HG03558 (cell line): ENCODE data around the gene LRP2.
"Not testable (repeated sequence)": the region's sequence is repeated elsewhere in the genome, so short reads cannot be mapped to it uniquely, and the experiment has no call there.

ENCODE experiments used
- ATAC-seq: cut with Tn5 transposase; IDR thresholded peaks from one replicate; pipeline ENCODE4 v1.9.1; 2021; ENCODE audit warnings: moderate number of reproducible peaks; ENCODE audit not compliant: unreplicated experiment; ENCODE audit errors: extremely low read depth

LRP2 gene

DNA sequence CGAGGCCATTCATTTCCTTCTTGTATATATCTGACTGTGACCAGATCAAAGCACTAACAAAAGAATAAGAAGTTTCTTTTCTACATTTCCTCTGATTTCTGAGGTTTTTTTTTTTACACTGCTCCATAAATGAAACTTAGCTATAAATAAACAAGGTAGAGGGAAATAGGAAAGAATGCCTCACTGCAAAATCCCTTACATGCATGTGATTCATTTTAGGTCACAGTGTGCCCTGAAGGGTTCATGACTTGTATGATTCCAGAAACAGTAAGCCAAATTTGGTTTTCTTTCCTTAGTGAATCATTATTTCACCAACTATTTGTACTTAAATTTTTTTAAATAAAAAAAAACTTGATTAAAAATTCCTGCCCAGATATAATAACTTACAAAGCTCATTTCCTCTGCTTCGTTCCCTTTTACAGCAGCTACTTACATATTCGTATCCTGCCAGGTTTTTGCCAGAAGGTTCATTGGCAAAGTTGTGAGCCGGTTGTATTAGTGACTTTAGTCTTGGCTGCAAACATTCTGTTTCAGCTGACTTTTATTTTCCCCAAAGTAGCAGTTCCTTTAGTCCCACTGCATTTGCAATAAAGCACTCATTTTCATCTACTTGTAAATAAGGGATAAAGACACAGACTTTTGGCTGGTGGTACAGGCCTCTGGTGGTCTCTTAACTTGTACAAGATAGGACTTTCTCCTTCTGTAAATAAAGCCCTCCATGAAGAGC is 58.6 kb downstream of the LRP2 start:
- ATAC-seq = no peak

DNA sequence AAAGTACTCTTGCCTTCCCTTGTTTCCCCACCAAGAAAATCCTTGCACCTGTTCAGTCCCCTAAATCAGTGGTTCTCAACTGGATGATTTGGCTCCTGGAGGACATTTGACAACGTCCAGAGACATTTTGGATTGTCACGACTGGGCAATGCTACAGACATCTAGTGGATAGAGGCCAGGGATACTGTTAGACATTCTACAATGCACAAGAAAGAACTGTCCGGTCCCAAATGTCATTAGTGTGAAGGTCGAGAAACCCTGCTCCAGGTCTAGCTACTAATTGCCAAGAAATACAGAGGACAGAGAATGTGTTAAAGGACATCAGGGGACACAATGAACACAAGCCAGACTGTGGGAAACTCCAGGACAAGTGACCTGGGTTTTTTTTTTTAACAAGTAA is 60.0 kb downstream of the LRP2 start:
- no peak for ATAC-seq

DNA sequence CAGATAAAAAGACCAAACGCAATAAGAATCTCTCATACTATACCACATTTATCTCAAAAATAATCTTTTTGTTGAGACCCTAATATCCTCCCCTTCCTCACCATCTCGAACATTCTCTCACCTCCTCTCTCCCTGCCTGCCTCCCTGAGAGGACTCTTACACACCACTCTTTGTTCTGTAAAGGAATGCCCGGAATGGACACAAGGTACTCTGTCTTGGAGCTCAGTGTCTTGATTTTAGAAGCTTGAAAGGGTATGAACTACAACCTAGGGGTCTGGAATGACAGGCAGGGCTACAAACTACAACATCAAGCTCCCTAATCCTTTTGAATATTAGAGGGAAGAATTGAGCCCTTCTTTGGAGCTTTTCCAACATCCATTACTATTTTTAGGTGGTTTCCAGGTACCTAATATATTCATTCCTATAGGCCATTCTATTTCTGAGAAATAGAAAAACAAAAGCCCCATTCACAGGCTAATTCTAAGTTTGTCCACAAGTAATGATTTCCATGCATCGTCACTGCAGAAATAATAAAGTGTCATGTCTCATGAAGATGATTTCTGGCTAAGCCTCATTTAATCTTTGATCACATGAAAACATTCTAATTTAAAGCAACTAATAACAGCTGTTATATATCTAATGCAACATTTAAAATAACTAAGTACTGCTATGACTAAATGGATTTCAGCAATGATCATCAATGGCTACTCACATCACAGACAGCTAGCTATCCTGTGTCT is 60.6 kb downstream of the LRP2 start:
- no peak for ATAC-seq

DNA sequence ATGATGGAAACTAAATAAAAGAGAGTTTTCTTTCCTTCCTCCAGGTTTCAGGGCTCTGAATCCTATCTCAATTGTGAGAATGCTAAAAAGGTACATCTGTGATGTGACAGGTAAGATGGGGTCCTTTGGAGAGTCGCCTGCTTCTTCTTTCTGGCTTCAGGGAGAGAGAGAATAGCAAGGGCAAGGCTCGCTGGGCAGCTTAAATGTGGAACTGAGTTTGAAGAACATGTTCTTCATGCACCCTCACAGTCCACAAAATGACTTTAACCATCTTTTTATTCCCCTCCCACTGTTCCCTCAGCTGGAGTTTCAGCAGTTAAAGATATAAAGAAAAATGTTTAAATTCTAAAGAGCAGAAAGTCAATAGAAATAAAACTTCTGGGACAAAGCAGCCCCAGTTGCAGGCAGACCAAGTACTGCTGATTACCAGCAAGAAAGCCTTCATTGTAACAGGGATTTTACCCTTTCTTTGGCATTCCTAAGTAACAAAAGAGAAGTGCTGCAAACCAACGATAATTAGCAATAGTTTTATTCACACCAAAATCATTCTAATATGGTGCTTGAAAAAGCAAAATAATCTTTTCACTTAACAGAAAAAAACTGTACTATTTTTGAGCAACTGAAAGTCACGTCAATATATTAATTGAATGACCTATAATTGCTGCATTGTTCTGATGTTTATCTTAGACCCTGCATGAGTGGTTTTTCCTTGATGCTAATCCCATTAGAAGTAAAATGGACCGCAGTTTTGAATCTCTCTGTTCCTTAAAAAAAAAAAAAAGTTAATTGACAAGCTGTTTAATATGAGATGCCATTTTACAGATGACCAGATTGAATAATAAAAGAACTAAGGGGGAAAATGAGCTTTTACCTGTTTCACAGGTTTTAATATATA is 61.5 kb downstream of the LRP2 start:
- ATAC-seq = no peak

DNA sequence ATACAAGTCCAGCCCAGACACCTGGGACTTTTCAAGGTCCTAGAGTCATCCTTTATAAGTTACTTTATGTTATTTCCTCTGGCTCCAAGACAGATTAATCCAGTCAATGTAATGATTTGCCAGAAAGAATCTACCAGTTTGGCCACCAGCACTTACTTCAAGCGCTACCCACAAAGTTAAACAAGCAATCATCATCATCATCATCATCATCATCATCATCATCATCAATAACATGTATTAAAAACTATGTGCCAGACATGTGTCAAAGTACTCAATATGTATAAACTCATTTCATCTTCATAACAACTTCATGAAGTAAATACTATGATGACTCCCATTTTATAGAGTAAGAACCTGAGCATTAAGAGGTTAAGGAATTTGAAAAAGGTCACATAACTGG is 64.3 kb downstream of the LRP2 start:
- ATAC-seq = no peak

DNA sequence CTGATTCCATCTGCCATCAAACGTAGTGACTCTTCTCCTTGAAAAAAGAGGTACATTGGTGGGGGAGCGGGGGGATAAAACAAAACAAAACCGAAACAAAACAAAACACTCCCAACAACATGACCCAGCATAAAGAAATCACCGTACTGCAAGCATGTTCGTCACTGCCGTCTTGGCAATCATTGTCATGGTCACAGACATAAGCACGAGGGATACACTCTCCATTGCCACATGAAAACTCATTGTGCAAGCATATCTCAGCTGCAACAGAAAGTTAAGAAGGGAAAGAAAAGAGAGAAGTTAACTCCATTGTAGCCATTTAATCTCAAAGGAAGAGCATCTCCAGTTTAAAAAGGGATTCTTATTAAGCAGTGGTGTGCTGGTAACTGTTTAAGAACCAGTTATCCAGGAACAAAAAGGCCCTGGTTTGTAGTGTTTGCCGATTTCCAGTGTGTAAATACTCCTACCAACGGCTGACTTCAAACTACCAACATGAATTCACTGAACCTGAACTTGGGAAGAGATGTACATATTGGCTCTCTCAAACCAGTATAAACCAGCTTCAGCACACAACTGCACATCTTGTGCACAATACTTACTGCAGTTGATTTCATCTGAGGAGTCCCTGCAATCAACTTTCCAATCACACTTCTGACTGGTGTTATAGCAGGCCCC is 68.2 kb downstream of the LRP2 start:
- no peak for ATAC-seq

DNA sequence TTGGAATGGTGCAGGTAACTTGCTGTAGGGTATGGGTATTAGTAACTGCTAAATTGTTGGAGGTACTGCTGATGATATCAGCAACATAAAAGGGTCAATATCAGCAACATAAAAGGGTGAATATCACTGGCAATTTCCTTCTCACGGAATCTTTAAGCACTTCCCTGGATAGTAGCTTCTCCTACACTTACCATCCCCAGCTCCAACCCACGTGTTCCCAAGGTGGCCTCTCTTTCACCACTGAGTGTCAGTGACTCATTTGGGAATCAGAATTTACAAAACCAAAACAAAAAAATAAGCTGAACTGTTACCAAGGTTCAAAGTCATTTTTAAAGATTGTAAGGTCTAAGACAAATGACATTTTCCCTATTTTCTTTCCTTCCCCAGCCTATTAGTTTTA is 70.8 kb downstream of the LRP2 start:
- ATAC-seq = no peak

DNA sequence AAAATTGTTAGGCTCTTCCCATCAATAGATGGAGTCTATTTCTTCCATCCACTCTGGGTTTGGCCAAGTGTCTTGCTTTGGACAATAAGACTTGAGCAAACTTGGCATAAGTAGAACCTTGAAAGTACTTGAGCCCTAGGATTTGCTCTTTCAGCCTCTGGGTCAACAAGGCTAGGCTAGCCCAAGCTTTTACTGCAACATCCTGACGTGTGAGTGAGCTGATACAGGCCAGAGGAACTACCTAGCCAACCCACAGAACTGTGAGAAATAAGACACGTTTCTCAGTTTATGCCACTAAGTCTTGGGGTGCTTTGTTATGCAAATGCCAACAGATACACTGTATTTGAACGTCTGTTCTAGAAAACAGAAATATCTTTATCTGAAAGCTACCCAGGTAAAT is 71.9 kb downstream of the LRP2 start:
- no peak for ATAC-seq

DNA sequence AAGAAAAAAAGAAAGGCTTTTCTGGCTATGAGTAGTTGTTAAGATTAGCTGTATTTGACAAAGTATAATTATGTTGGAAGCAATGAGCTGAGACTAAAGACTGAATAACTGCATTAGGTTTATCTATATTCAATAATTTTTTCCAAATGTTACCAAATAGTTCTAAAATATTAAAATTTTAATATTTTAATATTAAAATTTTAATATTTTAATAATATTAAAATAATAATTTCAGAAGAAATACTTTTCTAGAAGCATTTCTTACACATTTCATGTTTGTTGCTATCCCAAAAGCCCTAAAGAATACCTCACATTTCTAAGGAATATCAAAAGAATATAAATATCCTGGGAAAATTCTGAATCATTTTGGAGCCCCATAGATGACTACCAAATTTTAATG is 74.7 kb downstream of the LRP2 start:
- ATAC-seq = no peak

DNA sequence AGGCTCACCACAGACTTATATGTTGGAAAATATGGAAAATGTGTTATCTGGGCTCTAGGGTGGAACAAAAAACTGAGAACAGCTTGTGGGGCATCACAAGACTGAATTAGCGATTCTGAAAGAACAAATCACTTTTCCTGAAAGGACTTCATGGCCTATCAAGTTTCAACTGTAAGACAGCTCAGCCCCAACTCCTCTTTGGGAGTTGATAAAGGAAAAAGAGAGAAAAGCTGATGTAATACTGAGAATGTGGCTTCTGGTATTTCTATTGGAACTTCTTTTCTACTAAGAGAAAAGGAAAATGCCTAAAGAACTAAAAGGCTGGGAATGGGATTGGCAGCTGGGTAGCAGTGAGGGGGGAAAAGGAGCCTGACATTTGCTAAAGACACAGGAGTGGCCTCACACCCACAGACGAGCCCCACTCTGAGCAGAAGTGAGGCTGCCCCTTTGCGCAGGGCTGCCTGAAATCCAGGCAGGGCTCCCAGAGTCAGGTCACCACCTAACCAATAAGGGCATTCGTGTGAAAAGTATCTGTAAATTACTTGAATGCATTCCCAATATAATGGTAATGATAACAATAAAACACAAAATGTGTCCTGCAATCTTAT is 75.6 kb downstream of the LRP2 start:
- no peak for ATAC-seq

DNA sequence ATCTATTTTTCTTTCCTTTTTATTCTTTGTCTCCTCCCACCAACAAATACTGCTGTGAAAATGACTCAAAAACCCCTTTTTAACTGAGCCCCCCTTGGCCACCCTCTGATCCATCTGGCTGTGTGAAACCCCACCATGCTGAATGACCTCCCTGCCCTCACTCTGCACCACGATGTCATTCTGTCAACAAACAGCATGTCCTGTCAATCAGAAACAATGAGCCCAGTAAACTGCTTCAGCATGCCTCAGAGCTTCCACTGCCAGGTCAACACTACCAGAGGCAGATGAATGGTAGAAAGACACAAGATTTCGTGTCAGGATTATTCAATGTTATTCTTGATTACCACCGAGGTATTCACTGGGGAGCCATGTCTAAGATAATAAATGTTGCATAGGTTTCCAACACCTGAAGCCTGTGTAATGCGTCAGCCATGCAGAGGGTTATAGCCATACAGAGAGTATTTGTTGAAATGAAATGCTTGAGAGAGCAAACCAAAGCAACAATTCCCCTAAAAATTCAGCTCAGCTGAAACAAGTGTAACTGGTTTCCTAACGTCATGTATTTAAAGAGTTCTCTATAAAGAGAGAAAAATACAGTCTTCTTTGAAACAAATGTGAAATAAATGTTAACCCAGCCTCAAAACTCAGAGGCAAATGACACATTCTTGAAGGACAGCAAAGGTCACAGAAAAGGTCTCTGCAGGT is 76.7 kb downstream of the LRP2 start:
- no peak for ATAC-seq

DNA sequence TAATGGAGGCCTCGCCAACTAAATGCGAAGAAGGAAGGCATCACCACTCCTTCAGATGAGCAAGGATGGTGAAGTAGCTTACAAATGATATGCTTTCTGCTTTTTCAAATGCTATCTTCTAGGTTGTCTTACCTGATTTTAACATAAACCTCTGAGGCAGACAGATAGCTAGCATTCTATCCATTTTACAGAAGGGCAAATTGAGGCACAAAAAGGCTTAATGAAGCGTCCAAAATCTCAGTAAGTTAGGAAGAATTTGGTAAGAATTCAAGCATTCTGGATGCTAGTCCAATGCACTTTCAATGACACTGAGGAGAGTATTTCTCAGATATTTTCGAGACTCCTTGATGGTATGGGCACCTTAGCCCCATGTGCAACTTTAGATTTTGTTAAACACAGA is 81.8 kb downstream of the LRP2 start:
- ATAC-seq = no peak

DNA sequence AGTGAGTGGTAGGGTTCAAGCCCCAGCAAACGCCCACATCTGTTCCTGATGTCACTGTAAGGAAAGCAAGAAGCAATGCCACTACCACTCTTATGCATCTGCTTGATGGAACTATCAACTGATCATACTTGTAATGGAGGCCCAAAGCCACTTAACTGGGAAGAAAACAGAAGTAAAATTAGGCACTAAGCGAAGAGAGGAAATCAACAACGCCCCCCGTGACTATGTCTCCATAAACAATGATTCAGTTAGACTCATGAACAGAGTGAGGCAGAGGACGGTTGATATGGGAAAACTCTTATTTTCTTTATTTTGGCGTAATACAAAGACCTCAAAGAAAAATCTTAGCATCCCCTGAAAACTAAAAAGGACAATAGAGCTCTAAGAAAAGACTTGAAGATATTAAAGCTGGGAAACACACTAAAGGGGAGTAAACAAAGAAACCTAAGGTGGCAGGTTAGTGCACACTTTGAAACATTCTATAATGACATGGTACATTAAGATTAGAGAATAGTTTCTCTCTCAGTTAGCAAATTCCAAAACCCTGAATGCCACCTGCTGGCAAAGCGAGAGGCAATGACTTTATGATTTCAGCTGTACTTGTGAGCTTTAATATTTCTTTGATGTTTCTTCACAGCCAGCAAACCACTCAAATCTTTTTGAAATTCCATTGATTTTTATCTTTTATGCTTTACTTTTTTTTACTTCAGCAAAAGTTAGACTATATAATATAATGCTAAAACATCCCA is 86.5 kb downstream of the LRP2 start:
- no peak for ATAC-seq

DNA sequence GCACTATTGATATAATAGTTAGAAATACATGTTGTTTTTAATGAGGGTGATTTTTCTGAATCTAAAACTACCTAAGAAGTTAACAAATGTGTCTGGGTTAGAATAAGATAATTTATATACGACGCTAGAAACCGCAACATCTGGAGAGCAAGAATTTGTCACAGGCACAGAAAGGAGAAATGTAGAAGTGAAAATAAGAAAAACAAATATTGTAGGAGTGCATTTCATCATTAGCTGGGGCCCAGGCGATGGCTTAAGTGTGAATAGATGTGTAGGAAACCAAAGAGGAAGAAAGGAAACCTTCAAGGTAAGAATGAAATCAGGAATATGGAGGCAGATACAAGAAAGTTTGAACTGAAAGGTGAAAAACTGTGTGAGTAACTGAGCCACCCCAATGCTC is 90.3 kb downstream of the LRP2 start:
- ATAC-seq = no peak

DNA sequence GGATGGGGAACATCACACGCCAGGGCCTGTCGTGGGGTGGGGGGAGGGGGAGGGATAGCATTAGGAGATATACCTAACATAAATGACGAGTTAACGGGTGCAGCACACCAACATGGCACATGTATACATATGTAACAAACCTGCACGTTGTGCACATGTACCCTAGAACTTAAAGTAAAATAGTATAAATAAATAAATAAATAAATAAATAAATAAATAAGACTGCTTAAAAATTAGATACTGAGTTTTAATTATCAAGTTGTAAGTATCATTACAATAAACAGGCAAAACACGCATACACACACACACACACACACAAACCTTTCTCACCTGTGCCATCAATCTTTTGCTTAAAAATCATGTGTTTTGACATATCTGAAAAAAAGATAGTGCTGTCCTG is 91.8 kb downstream of the LRP2 start:
- ATAC-seq = not testable (repeated sequence)

DNA sequence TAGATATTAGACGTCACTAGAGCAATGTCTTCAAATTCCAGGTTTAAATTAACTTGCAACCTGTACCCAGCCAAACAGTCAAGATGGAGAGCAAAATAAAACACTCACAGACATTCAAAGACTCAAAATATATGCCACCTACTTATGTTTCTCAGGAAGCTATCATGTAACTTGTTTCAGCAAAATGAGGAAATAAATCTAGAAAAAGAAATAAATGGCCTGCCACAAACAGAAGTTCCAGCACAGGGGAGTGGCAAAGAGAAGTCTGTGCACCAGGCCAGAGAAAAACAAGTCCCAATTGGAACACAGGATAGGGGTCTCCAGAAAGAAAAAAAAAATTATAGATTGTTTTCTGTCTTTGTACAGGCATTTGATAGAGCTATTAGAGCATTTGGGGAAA is 96.7 kb downstream of the LRP2 start:
- no peak for ATAC-seq

DNA sequence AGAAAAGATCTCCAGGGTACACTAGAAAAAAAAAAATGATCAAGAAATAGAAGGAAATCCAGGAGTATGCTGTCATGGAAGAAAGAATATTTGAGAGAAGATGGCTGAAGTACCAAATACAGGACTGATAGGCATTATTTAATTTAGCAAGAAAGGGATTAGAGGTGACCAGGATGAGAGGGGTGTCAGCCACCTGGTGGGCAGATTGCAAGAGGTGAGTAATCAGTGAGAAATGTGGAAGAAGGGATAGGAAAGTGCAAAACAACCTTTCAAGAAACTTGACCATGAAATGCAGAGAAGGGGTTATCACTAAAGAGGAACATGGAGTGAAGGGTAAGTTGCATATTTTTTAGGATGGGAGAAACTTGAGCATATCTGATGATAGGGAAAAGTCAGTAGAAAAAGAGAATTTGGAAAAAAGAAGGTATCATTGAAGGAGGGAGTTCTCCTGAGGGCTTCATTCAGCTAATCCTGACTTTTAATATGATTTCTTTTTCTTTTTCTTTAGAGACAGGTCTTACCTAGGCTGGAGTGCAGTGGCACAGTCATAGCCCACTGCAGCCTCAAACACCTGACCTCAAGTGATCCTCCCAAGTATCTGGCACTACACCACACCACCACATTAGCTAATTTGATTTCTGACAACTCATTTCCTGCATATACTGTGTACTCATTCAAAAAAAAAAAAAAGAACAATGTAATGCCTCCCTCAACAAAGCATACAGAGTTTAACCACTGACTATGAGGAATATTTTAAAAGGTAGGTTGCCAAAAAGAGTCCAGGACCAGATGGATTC is 101.3 kb downstream of the LRP2 start:
- ATAC-seq = no peak

DNA sequence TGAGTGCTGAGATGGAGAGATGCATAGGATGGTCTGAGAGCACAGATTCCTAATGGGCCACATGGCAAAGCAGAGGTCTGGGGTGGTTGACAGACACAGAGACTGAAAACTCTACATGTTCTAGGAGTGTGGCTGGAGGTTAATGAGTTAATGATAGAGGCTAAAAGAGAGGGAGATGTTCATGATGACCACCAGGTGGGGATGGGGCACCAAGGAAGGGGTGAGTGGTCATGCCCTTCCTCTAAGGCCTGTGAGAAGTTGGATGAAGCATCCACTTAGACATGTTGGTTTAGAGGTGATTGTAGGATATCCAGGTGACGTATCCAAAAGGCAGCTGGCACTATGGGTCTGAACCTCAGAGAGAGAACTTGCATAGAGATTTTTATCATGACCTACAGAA is 102.1 kb downstream of the LRP2 start:
- no peak for ATAC-seq
